Activated CD4-positive, alpha-beta T cell treated with anti-CD3 and anti-CD28 coated beads for 48 hours (primary cell): ENCODE measurements around the gene CST9L.

ENCODE experiments used
- DNase-seq: peaks from one replicate; pipeline ENCODE4 v3.0.0-alpha.2; 2020

Gene CST9L

GRCh38 chr20:23542801-23543200 lies 25.5 kb downstream of the CST9L start:
- no peak for DNase-seq

GRCh38 chr20:23541776-23542175 lies 26.5 kb downstream of the CST9L start:
- DNase-seq = no peak

GRCh38 chr20:23541330-23541729 lies 27.0 kb downstream of the CST9L start:
- no peak for DNase-seq

GRCh38 chr20:23540624-23541023 lies 27.7 kb downstream of the CST9L start:
- no peak for DNase-seq

GRCh38 chr20:23537030-23537429 lies 31.3 kb downstream of the CST9L start:
- DNase-seq = no peak

- no peak for DNase-seq
Measured at GRCh38 chr20:23536328-23536974, 31.8 kb downstream of the CST9L start.

GRCh38 chr20:23534801-23535593 lies 33.3 kb downstream of the CST9L start:
- no peak for DNase-seq

- DNase-seq = no peak
Measured at GRCh38 chr20:23533161-23533560, 35.1 kb downstream of the CST9L start.

- no peak for DNase-seq
Measured at GRCh38 chr20:23532533-23532932, 35.8 kb downstream of the CST9L start.

GRCh38 chr20:23530937-23531567 lies 37.2 kb downstream of the CST9L start:
- no peak for DNase-seq

- no peak for DNase-seq
Measured at GRCh38 chr20:23528867-23529431, 39.3 kb downstream of the CST9L start.

GRCh38 chr20:23526850-23527249 lies 41.4 kb downstream of the CST9L start:
- DNase-seq = no peak

- no peak for DNase-seq
Measured at GRCh38 chr20:23524146-23524545, 44.1 kb downstream of the CST9L start.

GRCh38 chr20:23520185-23520584 lies 48.1 kb downstream of the CST9L start:
- no peak for DNase-seq

GRCh38 chr20:23519556-23519955 lies 48.7 kb downstream of the CST9L start:
- DNase-seq = no peak

GRCh38 chr20:23517719-23518118 lies 50.6 kb downstream of the CST9L start:
- no peak for DNase-seq

- DNase-seq = no peak
Measured at GRCh38 chr20:23515250-23515939, 52.9 kb downstream of the CST9L start.

- no peak for DNase-seq
Measured at GRCh38 chr20:23514848-23515247, 53.4 kb downstream of the CST9L start.
